ENCODE results near the gene SPO11.

Gene SPO11

DNA sequence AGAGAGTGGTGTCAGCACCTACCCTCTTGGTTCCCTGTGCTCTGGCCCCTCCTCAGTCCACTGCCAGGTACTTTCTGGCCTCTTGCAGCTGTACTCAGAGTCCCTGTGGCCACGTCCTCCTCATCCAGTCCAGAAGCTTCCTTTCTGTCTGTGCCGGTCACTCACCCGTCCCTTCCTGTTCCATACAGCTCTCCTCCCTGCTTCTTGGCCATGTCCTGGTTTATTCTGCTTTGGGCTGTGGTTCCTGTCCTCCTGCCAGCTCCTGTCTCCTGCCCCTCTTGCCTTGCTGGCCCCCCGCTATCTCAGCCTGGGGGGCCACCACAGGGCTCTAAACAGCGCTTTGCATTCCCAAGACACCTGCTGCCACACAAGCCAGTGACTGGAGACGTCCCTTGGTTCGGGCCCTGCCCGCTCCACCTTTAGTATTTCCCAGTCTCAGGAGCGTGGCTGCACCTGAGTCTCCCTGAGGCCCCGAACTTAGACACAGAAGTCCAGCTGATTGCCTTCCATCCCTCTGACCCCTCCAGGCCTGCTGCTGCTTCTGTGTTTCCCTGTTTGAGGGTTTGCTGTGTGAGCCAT is 46.1 kb downstream of the SPO11 start:
- Histone ChIP-seq H3K36me3 (replicated peaks; ENCODE audit: low read depth, low read length) (peaks cover 94% of the 10 kb centered on the region), H4K20me1 (ENCODE audit: insufficient read depth, low read length) (0 out of 2 replicates have a peak, but pooled peaks cover 15% of the 10 kb centered on the region), H3K4me1 (ENCODE audit: low read length) (no peaks in the 10 kb centered on the region), H3K27me3 (ENCODE audit: low read depth, low read length) (no peaks in the 10 kb centered on the region), H3K4me2 (ENCODE audit: low read length) (no peak overlapping the region), H3K79me2 (ENCODE audit: low read length) (no peaks in the 10 kb centered on the region), H3K9me3 (ENCODE audit: insufficient read depth, low read length) (no peaks in the 10 kb centered on the region), H3K27ac (ENCODE audit: low read length) (no peak overlapping the region), H3K9ac (ENCODE audit: low read length) (no peak overlapping the region), H2AFZ (ENCODE audit: low read depth, low read length) (no peak overlapping the region), H3K4me3 (ENCODE audit: low read length) (no peak overlapping the region)
- TF ChIP-seq EZH2phosphoT487 (IDR thresholded peaks at IDR 0.05; ENCODE audit: low read depth) (no peak), CTCF (IDR thresholded peaks at IDR 0.05; ENCODE audit: low read depth, low read length) (no peak)

DNA sequence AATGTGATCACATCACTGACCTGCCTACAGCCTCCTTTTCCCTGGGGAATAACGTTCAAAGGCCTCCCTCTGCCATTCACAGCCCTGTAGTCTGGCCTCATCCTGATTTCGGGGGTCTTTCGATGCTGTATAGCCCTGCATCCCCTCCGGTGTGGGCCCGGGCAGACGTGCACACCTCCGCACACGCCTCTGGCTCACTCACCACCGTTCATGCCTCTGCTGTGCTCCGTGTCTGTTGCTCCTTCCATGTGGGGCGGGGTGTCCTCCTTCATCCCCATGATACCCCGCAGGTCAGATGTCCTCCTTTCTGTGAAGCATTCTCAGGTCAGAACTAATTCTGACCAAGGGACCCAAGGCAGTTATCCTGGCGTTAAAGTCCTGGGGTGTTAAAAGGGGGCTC is 47.7 kb downstream of the SPO11 start:
- Histone ChIP-seq H3K27ac (ENCODE audit: low read length) (no peak overlapping the region), H3K9ac (ENCODE audit: low read length) (no peak overlapping the region), H2AFZ (ENCODE audit: low read depth, low read length) (no peak overlapping the region), H4K20me1 (ENCODE audit: insufficient read depth, low read length) (0 out of 2 replicates have a peak, but pooled peaks cover 11% of the 10 kb centered on the region), H3K4me2 (ENCODE audit: low read length) (no peak overlapping the region), H3K9me3 (ENCODE audit: insufficient read depth, low read length) (no peaks in the 10 kb centered on the region), H3K36me3 (replicated peaks; ENCODE audit: low read depth, low read length) (peaks cover 81% of the 10 kb centered on the region), H3K27me3 (ENCODE audit: low read depth, low read length) (no peaks in the 10 kb centered on the region), H3K4me3 (ENCODE audit: low read length) (no peak overlapping the region), H3K79me2 (ENCODE audit: low read length) (no peaks in the 10 kb centered on the region), H3K4me1 (ENCODE audit: low read length) (peaks cover 4% of the 10 kb centered on the region)
- TF ChIP-seq EZH2phosphoT487 (IDR thresholded peaks at IDR 0.05; ENCODE audit: low read depth), result no peak
- TF ChIP-seq CTCF (IDR thresholded peaks at IDR 0.05; ENCODE audit: low read depth, low read length), result no peak

GRCh38 chr20:57378107-57378506 is 48.5 kb downstream of the SPO11 start:
- no peak overlapping the region for H2AFZ ChIP-seq (ENCODE audit: low read depth, low read length)
- no peak overlapping the region for H3K4me2 ChIP-seq (ENCODE audit: low read length)
- H3K27me3 ChIP-seq (ENCODE audit: low read depth, low read length), result no peaks in the 10 kb centered on the region
- H3K9ac ChIP-seq (ENCODE audit: low read length), result no peak overlapping the region
- TF ChIP-seq CTCF (IDR thresholded peaks at IDR 0.05; ENCODE audit: low read depth, low read length) (no peak), EZH2phosphoT487 (IDR thresholded peaks at IDR 0.05; ENCODE audit: low read depth) (no peak)
- no peak overlapping the region for H3K27ac ChIP-seq (ENCODE audit: low read length)
- 0 out of 2 replicates have a peak, but pooled peaks cover 11% of the 10 kb centered on the region for H4K20me1 ChIP-seq (ENCODE audit: insufficient read depth, low read length)
- H3K9me3 ChIP-seq (ENCODE audit: insufficient read depth, low read length), result no peaks in the 10 kb centered on the region
- peaks cover 4% of the 10 kb centered on the region for H3K4me1 ChIP-seq (ENCODE audit: low read length)
- peaks cover 77% of the 10 kb centered on the region for H3K36me3 ChIP-seq (replicated peaks; ENCODE audit: low read depth, low read length)
- H3K79me2 ChIP-seq (ENCODE audit: low read length), result no peaks in the 10 kb centered on the region
- no peak overlapping the region for H3K4me3 ChIP-seq (ENCODE audit: low read length)

DNA sequence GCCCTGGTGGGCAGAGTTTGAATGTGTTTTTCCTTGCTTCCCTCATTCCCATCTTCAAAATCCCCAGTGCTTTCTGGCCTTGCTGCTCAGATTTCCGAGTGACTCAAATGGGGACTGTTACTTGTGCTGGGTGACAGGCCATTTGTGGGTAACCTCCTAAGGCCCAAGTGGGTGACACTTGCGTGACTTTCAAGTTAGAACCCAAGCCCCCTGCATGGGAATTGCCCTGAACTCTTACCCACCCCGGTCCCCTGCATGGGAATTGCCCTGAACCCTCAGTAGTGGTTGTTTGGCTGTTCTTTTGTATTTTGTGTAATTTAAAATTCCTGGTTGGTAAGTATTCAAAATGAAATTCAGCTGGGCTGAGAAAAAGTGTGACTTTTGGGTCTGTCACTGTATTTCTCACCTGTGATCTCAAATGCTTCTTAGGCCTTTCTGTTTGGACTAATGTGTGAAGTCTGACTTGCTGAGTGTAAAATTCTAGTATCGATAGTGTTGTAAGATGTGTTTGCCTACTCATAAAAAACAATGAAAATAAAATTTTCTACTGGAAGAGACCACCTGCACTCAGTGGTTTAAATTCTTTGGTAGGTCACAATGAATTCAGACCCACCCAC is 49.2 kb downstream of the SPO11 start:
- H3K79me2 ChIP-seq (ENCODE audit: low read length), result no peaks in the 10 kb centered on the region
- no peaks in the 10 kb centered on the region for H3K27me3 ChIP-seq (ENCODE audit: low read depth, low read length)
- no peak overlapping the region for H2AFZ ChIP-seq (ENCODE audit: low read depth, low read length)
- H3K9ac ChIP-seq (ENCODE audit: low read length), result no peak overlapping the region
- peaks cover 4% of the 10 kb centered on the region for H3K4me1 ChIP-seq (ENCODE audit: low read length)
- H4K20me1 ChIP-seq (ENCODE audit: insufficient read depth, low read length), result 0 out of 2 replicates have a peak, but pooled peaks cover 11% of the 10 kb centered on the region
- H3K27ac ChIP-seq (ENCODE audit: low read length), result no peak overlapping the region
- H3K4me3 ChIP-seq (ENCODE audit: low read length), result no peak overlapping the region
- TF ChIP-seq EZH2phosphoT487 (IDR thresholded peaks at IDR 0.05; ENCODE audit: low read depth), result no peak
- no peak for TF ChIP-seq CTCF (IDR thresholded peaks at IDR 0.05; ENCODE audit: low read depth, low read length)
- H3K36me3 ChIP-seq (replicated peaks; ENCODE audit: low read depth, low read length), result peaks cover 75% of the 10 kb centered on the region
- H3K4me2 ChIP-seq (ENCODE audit: low read length), result no peak overlapping the region
- H3K9me3 ChIP-seq (ENCODE audit: insufficient read depth, low read length), result no peaks in the 10 kb centered on the region
